Thyroid gland (tissue), 4 donors: ENCODE data around the gene NUDCD2.

ENCODE experiments used
- POLR2A ChIP-seq, 2 donors: fragments of 450-650 bp; IDR thresholded peaks; one replicate each; pipeline ENCODE4 v1.6.1; 2017; ENCODE audit warnings: antibody characterized with exemption in 2 of 2, mild to moderate bottlenecking in 2 of 2, moderate library complexity in 1 of 2
- TF ChIP-seq, protein P1 (sequence below), 6 experiments: fragments of 200-600 bp in 3 of 6; fragments of 450-650 bp in 3 of 6; sonication (generic) in 3 of 6; IDR thresholded peaks; one replicate each; pipeline ENCODE4 v1.5.1; 2016 to 2019; ENCODE audit warnings: antibody characterized with exemption in 6 of 6, mild to moderate bottlenecking in 2 of 6, inconsistent platforms in 1 of 6, moderate library complexity in 1 of 6

DNA sequence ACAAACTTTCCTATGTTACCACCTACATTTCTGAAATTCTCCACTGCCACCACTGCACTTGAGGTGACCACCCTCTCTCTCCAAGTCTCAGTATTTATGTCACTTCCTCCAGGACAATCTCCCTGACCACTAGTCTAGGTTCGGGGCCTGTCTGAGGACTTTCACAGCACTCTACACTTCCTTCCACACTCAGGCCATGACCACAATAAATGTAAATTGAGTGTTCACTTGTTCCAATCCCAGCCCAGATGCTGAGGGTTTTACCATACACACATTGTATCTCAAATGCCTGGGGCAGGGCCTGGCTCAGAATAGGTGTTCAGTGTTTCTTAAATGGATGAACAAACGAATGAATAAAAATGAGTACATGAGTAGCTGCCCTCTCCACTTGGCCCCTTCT, 49.4 kb downstream of the NUDCD2 start:
- TF ChIP-seq, protein P1, sequence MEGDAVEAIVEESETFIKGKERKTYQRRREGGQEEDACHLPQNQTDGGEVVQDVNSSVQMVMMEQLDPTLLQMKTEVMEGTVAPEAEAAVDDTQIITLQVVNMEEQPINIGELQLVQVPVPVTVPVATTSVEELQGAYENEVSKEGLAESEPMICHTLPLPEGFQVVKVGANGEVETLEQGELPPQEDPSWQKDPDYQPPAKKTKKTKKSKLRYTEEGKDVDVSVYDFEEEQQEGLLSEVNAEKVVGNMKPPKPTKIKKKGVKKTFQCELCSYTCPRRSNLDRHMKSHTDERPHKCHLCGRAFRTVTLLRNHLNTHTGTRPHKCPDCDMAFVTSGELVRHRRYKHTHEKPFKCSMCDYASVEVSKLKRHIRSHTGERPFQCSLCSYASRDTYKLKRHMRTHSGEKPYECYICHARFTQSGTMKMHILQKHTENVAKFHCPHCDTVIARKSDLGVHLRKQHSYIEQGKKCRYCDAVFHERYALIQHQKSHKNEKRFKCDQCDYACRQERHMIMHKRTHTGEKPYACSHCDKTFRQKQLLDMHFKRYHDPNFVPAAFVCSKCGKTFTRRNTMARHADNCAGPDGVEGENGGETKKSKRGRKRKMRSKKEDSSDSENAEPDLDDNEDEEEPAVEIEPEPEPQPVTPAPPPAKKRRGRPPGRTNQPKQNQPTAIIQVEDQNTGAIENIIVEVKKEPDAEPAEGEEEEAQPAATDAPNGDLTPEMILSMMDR (IDR thresholded peaks at IDR 0.05): no peak
- no peak for TF ChIP-seq POLR2A (IDR thresholded peaks at IDR 0.05)
